ENCODE data around the gene LGMN. TPM values are rescaled to one million over a fixed set of nuclear protein-coding genes. Genes with fewer than 3 reads are reported as not detected.
A peak's percentile ranks its signal among the peaks of the same experiment; 100 is the strongest.
"Not testable (repeated sequence)": the region's sequence is repeated elsewhere in the genome, so short reads cannot be mapped to it uniquely, and the experiment has no call there.

Gene LGMN
- total RNA-seq, 1 experiment from 2014 or later = 48.8 TPM

GRCh38 chr14:92716131-92716530, 32.3 kb downstream of the LGMN start:
- Histone ChIP-seq H3K4me2 (no peak overlapping the region), H3K27me3 (ENCODE audit: insufficient read depth, low read depth) (no peaks in the 10 kb centered on the region), H3F3A (ENCODE audit: insufficient read depth, low read depth) (peaks cover 13% of the 10 kb centered on the region; the same call in 1 of the 2 replicates), H4K20me1 (ENCODE audit: insufficient read depth) (no peaks in the 10 kb centered on the region), H3K9me2 (ENCODE audit: insufficient read depth) (no peaks in the 10 kb centered on the region), H2AFZ (no peak overlapping the region), H3K27ac (no peak overlapping the region), H3K4me1 (replicated peaks; ENCODE audit: insufficient read depth) (peaks cover 8% of the 10 kb centered on the region; the same call in 1 of the 2 replicates), H3K4me3 (no peak overlapping the region), H3K9me3 (ENCODE audit: insufficient read depth, low read depth) (no peaks in the 10 kb centered on the region), H3K79me2 (ENCODE audit: low read depth) (peaks cover 2% of the 10 kb centered on the region; the same call in 1 of the 2 replicates), H3K36me3 (ENCODE audit: low read depth) (no peaks in the 10 kb centered on the region)
- no TSS peak for BruUV-seq (replicated peaks)
- CTCF ChIA-PET = no interaction called here
- no peak for DNase-seq
- POLR2A ChIA-PET (ENCODE audit: unreplicated experiment) = no interaction called here
- TF ChIP-seq EZH2 (IDR thresholded peaks at IDR 0.05; ENCODE audit: low read depth) = no peak
- TF ChIP-seq CTCF (conservative IDR thresholded peaks at IDR 0.05) = no peak
- intact Hi-C loops (cut with micrococcal nuclease; ENCODE audit: unreplicated experiment) = no loop called here

GRCh38 chr14:92714739-92715307, 33.6 kb downstream of the LGMN start:
- H3K4me1 ChIP-seq (replicated peaks; ENCODE audit: insufficient read depth); H3K27ac ChIP-seq; POLR2A ChIA-PET (ENCODE audit: unreplicated experiment); H3K9me2 ChIP-seq (ENCODE audit: insufficient read depth); H3K27me3 ChIP-seq (ENCODE audit: insufficient read depth, low read depth); BruUV-seq (replicated peaks); H3K79me2 ChIP-seq (ENCODE audit: low read depth); H3K4me3 ChIP-seq; H3K36me3 ChIP-seq (ENCODE audit: low read depth); H3K4me2 ChIP-seq; H3F3A ChIP-seq (ENCODE audit: insufficient read depth, low read depth); H2AFZ ChIP-seq; H4K20me1 ChIP-seq (ENCODE audit: insufficient read depth); H3K9me3 ChIP-seq (ENCODE audit: insufficient read depth, low read depth): not testable (repeated sequence)
- DNase-seq = peak; percentile 57 to 68
- intact Hi-C loops (cut with micrococcal nuclease; ENCODE audit: unreplicated experiment) = loop anchor here (1.0 kb wide), 1 partner anchor 68 kb away; no protein-coding TSS in a partner anchor
- CTCF ChIA-PET = interaction anchor here (0.7 to 0.8 kb wide), 3 partner anchors 13 to 174 kb away, joined by 3 to 8 read pairs (median 6); no protein-coding TSS in a partner anchor
- TF ChIP-seq CTCF (conservative IDR thresholded peaks at IDR 0.05) = peak; percentile 82

- no peak overlapping the region for H3K4me2 ChIP-seq
- H3K9me3 ChIP-seq (ENCODE audit: insufficient read depth, low read depth) = no peaks in the 10 kb centered on the region
- no peak overlapping the region for H3K4me3 ChIP-seq
- no TSS peak for BruUV-seq (replicated peaks)
- no peaks in the 10 kb centered on the region for H3K27me3 ChIP-seq (ENCODE audit: insufficient read depth, low read depth)
- no peak overlapping the region for H2AFZ ChIP-seq
- no peaks in the 10 kb centered on the region for H4K20me1 ChIP-seq (ENCODE audit: insufficient read depth)
- no peak overlapping the region for H3K27ac ChIP-seq
- CTCF ChIA-PET = no interaction called here
- no peaks in the 10 kb centered on the region for H3K9me2 ChIP-seq (ENCODE audit: insufficient read depth)
- no peaks in the 10 kb centered on the region for H3K79me2 ChIP-seq (ENCODE audit: low read depth)
- no peaks in the 10 kb centered on the region for H3K36me3 ChIP-seq (ENCODE audit: low read depth)
- no peak for TF ChIP-seq CTCF (conservative IDR thresholded peaks at IDR 0.05)
- no peak for TF ChIP-seq EZH2 (IDR thresholded peaks at IDR 0.05; ENCODE audit: low read depth)
- DNase-seq = no peak
- no peaks in the 10 kb centered on the region for H3F3A ChIP-seq (ENCODE audit: insufficient read depth, low read depth)
- POLR2A ChIA-PET (ENCODE audit: unreplicated experiment) = no interaction called here
- peaks cover 12% of the 10 kb centered on the region for H3K4me1 ChIP-seq (replicated peaks; ENCODE audit: insufficient read depth)
- intact Hi-C loops (cut with micrococcal nuclease; ENCODE audit: unreplicated experiment) = no loop called here
Measured at GRCh38 chr14:92712654-92713051, 35.8 kb downstream of the LGMN start.

Data from PC-9 (cell line).